ENCODE results near the gene ZNF408.
"Not testable (repeated sequence)": the region's sequence is repeated elsewhere in the genome, so short reads cannot be mapped to it uniquely, and the experiment has no call there.

Gene ZNF408

GRCh38 chr11:46698597-46698996 lies 2.2 kb upstream of the ZNF408 start:
- DNase-seq = no peak

GRCh38 chr11:46701078-46701654 lies 335 bp downstream of the ZNF408 start:
- no peak for DNase-seq

DNA sequence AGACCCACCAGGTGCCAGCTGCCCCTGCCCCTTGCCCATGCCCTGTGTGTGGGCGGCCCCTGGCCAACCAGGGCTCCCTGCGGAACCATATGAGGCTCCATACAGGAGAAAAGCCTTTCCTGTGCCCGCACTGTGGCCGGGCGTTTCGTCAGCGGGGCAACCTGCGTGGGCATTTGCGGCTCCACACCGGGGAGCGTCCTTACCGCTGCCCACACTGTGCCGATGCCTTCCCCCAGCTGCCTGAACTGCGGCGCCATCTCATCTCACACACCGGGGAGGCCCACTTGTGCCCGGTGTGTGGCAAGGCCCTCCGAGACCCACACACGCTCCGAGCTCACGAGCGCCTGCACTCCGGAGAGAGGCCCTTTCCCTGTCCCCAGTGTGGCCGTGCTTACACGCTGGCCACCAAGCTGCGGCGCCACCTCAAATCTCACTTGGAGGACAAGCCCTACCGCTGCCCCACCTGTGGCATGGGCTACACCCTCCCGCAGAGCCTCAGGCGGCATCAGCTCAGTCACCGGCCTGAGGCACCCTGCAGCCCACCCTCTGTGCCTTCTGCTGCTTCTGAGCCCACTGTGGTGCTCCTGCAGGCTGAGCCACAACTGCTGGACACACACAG lies 4.3 kb downstream of the ZNF408 start:
- no peak for DNase-seq

DNA sequence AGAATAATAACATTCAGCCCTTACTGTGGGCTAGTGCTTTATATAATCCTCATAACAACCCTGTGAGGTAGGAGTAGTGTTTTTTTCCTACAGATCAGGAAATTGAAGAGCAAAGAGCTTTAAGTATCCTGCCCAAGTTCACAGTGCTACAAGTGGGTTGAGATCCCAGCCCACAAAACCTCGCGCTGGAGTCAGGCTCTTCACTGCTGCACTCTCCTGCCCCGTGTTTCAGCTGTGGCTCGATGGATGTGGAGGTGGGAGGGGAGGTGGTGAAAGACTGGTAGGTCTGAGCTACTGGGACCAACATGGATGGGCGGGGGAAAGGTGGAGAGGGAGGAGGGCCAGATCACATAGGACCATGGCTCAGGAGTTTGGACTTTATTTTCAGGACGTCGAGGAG lies 6.1 kb downstream of the ZNF408 start:
- DNase-seq = no peak

DNA sequence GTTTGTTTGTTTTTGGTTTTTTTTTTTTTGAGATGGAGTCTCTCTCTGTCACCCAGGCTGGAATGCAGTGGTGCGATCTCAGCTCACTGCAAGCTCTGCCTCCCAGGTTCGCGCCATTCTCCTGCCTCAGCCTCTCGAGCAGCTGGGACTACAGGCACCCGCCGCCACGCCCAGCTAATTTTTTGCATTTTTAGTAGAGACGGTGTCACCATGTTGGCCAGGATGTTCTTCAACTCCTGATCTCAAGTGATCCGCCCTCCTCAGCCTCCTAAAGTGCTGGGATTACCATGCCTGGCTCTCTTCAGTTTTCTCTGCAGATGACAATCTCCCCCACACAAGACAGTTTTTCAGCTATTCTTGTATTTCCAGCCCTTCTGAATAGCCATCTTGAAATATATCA lies 8.5 kb downstream of the ZNF408 start:
- DNase-seq = not testable (repeated sequence)

DNA sequence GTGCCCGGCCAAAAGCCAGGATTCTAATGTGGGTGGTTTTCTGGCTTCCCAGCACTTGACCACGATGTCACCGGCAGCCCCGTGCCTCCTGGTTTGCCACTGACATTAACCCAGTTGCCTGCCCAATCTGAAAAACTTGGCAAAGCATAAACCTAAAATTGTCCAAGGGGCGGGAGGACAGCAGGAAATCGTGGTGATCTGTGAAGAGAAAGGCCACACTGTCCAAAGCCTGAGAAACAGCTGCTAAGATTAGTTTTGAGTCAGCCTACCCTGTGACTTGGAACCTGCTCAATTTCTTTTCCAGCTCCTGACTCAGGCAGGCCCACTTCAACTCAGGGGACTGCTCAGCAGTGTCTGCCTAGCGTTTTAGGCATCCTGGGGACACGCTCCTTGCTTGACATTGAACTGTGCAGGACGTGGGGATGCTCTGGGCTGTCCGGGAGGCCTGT lies 10.0 kb downstream of the ZNF408 start:
- DNase-seq = peak; percentile 61

- DNase-seq = no peak
Observed at GRCh38 chr11:46711303-46711702, 10.5 kb downstream of the ZNF408 start.

- no peak for DNase-seq
Observed at GRCh38 chr11:46712874-46713576, 12.2 kb downstream of the ZNF408 start.

DNA sequence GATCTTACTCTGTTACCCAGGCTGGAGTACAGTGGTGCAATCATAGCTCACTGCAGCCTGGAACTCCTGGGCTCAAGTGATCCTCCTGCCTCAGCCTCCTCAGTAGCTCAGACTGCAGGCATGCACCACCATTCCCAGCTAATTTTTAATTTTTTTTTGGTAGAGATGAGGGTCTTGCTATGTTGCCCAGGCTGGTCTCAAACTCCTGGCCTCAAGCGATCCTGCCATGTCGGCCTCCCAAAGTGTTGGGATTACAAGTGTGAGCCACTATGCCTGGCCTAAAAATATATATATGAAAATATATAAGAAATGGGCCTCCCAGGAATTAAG lies 17.0 kb downstream of the ZNF408 start:
- DNase-seq = not testable (repeated sequence)

DNA sequence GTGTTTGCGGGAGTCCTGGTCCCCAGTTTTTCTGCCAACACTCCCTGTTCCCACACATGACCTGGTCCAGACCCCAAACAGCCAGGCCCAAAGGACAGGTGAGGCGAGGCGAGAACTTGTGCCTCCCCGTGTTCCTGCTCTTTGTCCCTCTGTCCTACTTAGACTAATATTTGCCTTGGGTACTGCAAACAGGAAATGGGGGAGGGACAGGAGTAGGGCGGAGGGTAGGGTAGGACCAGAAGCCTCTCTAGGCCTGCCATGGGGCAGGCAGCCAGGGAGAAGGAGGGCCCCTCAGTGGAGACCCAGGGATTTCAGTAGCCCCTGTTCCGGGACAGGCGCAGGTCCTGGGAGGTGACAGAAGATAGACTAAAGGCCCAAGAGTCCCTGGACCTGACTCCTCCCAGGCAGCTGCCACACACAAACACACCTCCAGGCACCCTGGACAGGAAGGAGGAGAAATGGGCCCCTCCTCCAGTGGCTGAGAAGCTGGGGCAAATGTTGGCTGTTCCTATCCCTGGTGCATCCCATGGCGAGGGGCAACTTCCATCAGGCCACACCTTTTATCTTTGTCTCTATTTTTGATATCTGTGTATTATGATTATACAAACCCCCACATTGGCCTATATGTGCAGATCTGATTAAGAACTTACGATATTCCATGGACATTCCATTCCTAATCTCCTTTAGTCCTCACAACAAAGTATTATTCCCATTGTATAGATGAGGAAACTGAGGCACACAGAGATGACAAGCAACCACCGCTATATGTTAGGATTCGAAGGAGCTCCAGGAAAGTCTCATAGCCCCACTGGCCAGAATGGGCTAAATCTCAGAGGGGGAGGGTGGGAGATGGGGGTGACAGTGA lies 17.6 kb downstream of the ZNF408 start:
- DNase-seq = no peak

GRCh38 chr11:46719048-46719542 lies 18.3 kb downstream of the ZNF408 start, which contains the start of gene F2:
F2 (plus strand) TSS chr11:46719213; CDS start chr11:46719236, 23 bp downstream.
- DNase-seq = no peak

GRCh38 chr11:46719543-46720218 lies 18.9 kb downstream of the ZNF408 start:
- no peak for DNase-seq

DNA sequence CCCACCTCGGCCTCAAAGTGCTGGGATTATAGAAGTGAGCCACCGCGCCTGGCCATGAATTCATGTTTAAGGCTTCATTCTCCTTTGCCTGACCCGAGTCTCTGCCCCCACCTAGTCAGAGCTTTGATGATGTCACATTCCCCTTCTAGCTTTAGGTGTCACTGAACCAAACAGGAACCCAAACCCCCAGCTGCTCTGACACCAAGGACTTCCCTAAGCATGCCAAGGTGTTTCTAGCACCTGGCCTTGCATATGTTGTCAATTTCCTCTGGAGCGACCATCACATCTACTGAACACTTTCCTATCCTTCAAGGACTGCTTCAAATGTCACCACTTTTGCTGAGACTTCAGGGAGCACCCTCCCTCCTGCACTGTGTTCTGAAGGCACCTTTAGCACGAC lies 20.5 kb downstream of the ZNF408 start:
- no peak for DNase-seq

GRCh38 chr11:46722566-46723358 lies 21.9 kb downstream of the ZNF408 start:
- no peak for DNase-seq

DNA sequence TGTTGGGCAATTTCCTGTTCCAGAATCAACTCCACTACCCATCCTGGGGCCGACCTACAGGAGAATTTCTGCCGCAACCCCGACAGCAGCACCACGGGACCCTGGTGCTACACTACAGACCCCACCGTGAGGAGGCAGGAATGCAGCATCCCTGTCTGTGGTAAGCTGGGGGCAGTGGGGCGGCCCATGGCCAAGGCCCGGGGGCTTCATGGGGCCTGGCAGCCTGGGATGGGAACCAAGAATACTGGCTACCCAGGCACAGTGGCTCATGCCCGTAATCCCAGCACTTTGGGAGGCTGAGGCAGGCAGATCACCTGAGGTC lies 22.5 kb downstream of the ZNF408 start:
- DNase-seq = no peak

DNA sequence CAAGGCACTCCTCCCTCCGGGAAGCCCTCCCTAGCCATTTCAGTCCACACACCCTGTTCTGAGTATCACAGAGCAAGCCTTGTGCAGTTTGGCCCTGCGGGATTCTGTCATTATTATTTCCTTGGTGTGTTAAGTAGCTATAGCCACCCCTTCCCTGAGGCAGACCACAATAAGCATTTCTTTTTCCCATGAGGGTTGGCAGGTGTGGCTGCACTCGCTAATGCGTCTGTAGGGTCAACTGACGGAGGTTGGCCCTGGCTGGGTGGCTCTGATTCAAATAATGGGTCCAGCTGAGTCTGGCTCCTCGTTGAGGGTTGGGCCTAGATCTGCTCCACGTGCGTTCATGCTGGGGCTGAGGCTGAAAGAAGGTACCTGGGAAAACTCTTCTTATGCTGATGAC lies 23.3 kb downstream of the ZNF408 start:
- no peak for DNase-seq

- DNase-seq = no peak
Observed at GRCh38 chr11:46725338-46726205, 24.7 kb downstream of the ZNF408 start.

- no peak for DNase-seq
Observed at GRCh38 chr11:46726206-46726862, 25.5 kb downstream of the ZNF408 start.

- no peak for DNase-seq
Observed at GRCh38 chr11:46727952-46728658, 27.3 kb downstream of the ZNF408 start.

- DNase-seq = no peak
Observed at GRCh38 chr11:46728659-46729040, 27.8 kb downstream of the ZNF408 start.

Data from right hindlimb (tissue), 1 donor.